ENCODE data around the gene FDXR.
"Not testable (repeated sequence)": the region's sequence is repeated elsewhere in the genome, so short reads cannot be mapped to it uniquely, and the experiment has no call there.

- not testable (repeated sequence) for TF ChIP-seq POLR2A (IDR thresholded peaks at IDR 0.05); CTCF (IDR thresholded peaks at IDR 0.05); POLR2AphosphoS5 (IDR thresholded peaks at IDR 0.05; ENCODE audit: insufficient read depth in 1 of 2, low read depth in 1 of 2)
These were observed 38.6 kb upstream of the FDXR start for GRCh38 chr17:74911423-74911822.

Data from vagina (tissue), 2 donors.